Fibroblast of lung (primary cell): ENCODE measurements around the gene DUSP9. TPM values are rescaled to one million over a fixed set of nuclear protein-coding genes. Genes with fewer than 3 reads are reported as not detected.

Source experiments
- DNase-seq, 2 donors: peaks; one replicate each; pipeline versions ENCODE4 v3.0.0 to v3.0.0-alpha.2; 2010; ENCODE audit warnings: low read depth in 2 of 2
- H2AFZ ChIP-seq: 2 replicates; pipeline ENCODE4 v1.5.1; 2012; ENCODE audit warnings: low read length, control low read depth, inconsistent platforms
- H3K27ac ChIP-seq: 2 replicates; pipeline ENCODE4 v1.5.1; 2011; ENCODE audit warnings: low read length, control low read depth; ENCODE audit not compliant: insufficient read depth
- H3K27me3 ChIP-seq: 2 replicates; pipeline ENCODE4 v1.5.1; 2011; ENCODE audit warnings: mild to moderate bottlenecking, low read length; ENCODE audit not compliant: control insufficient read depth, insufficient read depth
- H3K36me3 ChIP-seq: 2 replicates; pipeline ENCODE4 v1.5.1; 2011; ENCODE audit warnings: low read length; ENCODE audit not compliant: control insufficient read depth, insufficient read depth
- H3K4me1 ChIP-seq: 2 replicates; pipeline ENCODE4 v1.5.1; 2011; ENCODE audit warnings: low read length; ENCODE audit not compliant: control insufficient read depth, insufficient read depth; ENCODE audit errors: extremely low read depth
- H3K4me2 ChIP-seq: 2 replicates; pipeline ENCODE4 v1.5.1; 2011; ENCODE audit warnings: low read length, control low read depth; ENCODE audit not compliant: insufficient read depth; ENCODE audit errors: extremely low read depth
- H3K4me3 ChIP-seq, 4 experiments: fragments of 200-600 bp in 1 of 4; sonication (generic) in 1 of 4; replicated peaks in 1 of 4; 2 replicates each; pipeline ENCODE4 v1.5.1; 2011 to 2016; ENCODE audit warnings: low read length in 4 of 4, low read depth in 3 of 4, mild to moderate bottlenecking in 3 of 4, control low read depth in 2 of 4, inconsistent platforms in 1 of 4, mixed read lengths in 1 of 4; ENCODE audit not compliant: insufficient read depth in 1 of 4; ENCODE audit errors: control extremely low read depth in 1 of 4
- H3K79me2 ChIP-seq: 2 replicates; pipeline ENCODE4 v1.5.1; 2012; ENCODE audit warnings: mild to moderate bottlenecking, low read length, inconsistent platforms; ENCODE audit not compliant: control insufficient read depth, insufficient read depth
- H3K9ac ChIP-seq: 2 replicates; pipeline ENCODE4 v1.5.1; 2011; ENCODE audit warnings: mild to moderate bottlenecking, low read length, control low read depth; ENCODE audit not compliant: insufficient read depth
- H3K9me3 ChIP-seq: 2 replicates; pipeline ENCODE4 v1.5.1; 2012; ENCODE audit warnings: low read depth, low read length; ENCODE audit not compliant: control insufficient read depth, insufficient read depth
- H4K20me1 ChIP-seq: 2 replicates; pipeline ENCODE4 v1.5.1; 2011; ENCODE audit warnings: low read length; ENCODE audit not compliant: control insufficient read depth, insufficient read depth; ENCODE audit errors: extremely low read depth
- CTCF ChIP-seq, 2 donors: IDR thresholded peaks in 1 of 2; conservative IDR thresholded peaks in 1 of 2; 1 replicate in 1 of 2; 2 replicates in 1 of 2; pipeline ENCODE4 v1.5.1; 2011 to 2012; ENCODE audit warnings: low read length in 2 of 2, control low read depth in 1 of 2, inconsistent platforms in 1 of 2, low read depth in 1 of 2, mild to moderate bottlenecking in 1 of 2
- EZH2 ChIP-seq: IDR thresholded peaks from 2 replicates; pipeline ENCODE4 v1.5.1; 2012; ENCODE audit warnings: low read length, control low read depth, mild to moderate bottlenecking; ENCODE audit errors: missing control alignments
- polyA plus RNA-seq, 2 donors: library from polyadenylated mRNA; depleted of rRNA in 1 of 2; stranded (reverse) in 1 of 2; unstranded in 1 of 2; fragments of >200 nt; gene quantifications; 2 replicates each; pipeline ENCODE4 v1.2.1, GENCODE V29; 2011 to 2012; ENCODE audit warnings: missing spikeins in 1 of 2
- total RNA-seq: library from RNA; depleted of rRNA; stranded (reverse); fragments of >200 nt; gene quantifications from 2 replicates; pipeline ENCODE4 v1.2.1, GENCODE V29; 2014

Gene DUSP9
- total and polyA plus RNA-seq, 2 donors (not counting 1 experiment from before 2014, with no cell fraction given) = not detected

- no peak for DNase-seq
- TF ChIP-seq CTCF (conservative IDR thresholded peaks at IDR 0.05 in 1 of 2, IDR thresholded peaks at IDR 0.05 in 1 of 2; ENCODE audit: low read depth in 1 of 2, low read length in 2 of 2) = no peak
- TF ChIP-seq EZH2 = no peak
Measured at GRCh38 chrX:153624196-153625091, 22.6 kb upstream of the DUSP9 start.

GRCh38 chrX:153625271-153626024 lies 21.6 kb upstream of the DUSP9 start:
- H3K27me3 ChIP-seq = no peaks in the 10 kb centered on the region
- H3K36me3 ChIP-seq = no peaks in the 10 kb centered on the region
- H3K4me1 ChIP-seq = no peaks in the 10 kb centered on the region
- H3K4me3 ChIP-seq = no peak overlapping the region
- H3K9me3 ChIP-seq = no peaks in the 10 kb centered on the region
- no peaks in the 10 kb centered on the region for H3K79me2 ChIP-seq
- TF ChIP-seq EZH2 (no peak), CTCF (conservative IDR thresholded peaks at IDR 0.05 in 1 of 2, IDR thresholded peaks at IDR 0.05 in 1 of 2; ENCODE audit: low read depth in 1 of 2, low read length in 2 of 2) (no peak)
- no peaks in the 10 kb centered on the region for H4K20me1 ChIP-seq
- no peak for DNase-seq
- H3K9ac ChIP-seq = no peak overlapping the region
- no peak overlapping the region for H3K4me2 ChIP-seq
- H2AFZ ChIP-seq = no peak overlapping the region
- H3K27ac ChIP-seq = no peak overlapping the region

More at GRCh38 chrX:153624196-153625091, 22.6 kb upstream of the DUSP9 start:
- Histone ChIP-seq H2AFZ (no peak overlapping the region), H3K79me2 (no peaks in the 10 kb centered on the region), H3K4me1 (no peaks in the 10 kb centered on the region), H4K20me1 (no peaks in the 10 kb centered on the region), H3K4me2 (no peak overlapping the region), H3K27me3 (no peaks in the 10 kb centered on the region), H3K36me3 (no peaks in the 10 kb centered on the region), H3K27ac (no peak overlapping the region), H3K9ac (no peak overlapping the region), H3K4me3 (no peak overlapping the region), H3K9me3 (no peaks in the 10 kb centered on the region)

GRCh38 chrX:153626025-153626633 lies 20.9 kb upstream of the DUSP9 start:
- Histone ChIP-seq H3K79me2 (no peaks in the 10 kb centered on the region), H3K4me1 (no peaks in the 10 kb centered on the region), H3K9ac (no peak overlapping the region), H3K27ac (no peak overlapping the region), H3K36me3 (no peaks in the 10 kb centered on the region), H4K20me1 (no peaks in the 10 kb centered on the region), H2AFZ (no peak overlapping the region), H3K27me3 (no peaks in the 10 kb centered on the region), H3K9me3 (no peaks in the 10 kb centered on the region), H3K4me2 (no peak overlapping the region), H3K4me3 (no peak overlapping the region)
- no peak for DNase-seq
- TF ChIP-seq EZH2 (no peak), CTCF (conservative IDR thresholded peaks at IDR 0.05 in 1 of 2, IDR thresholded peaks at IDR 0.05 in 1 of 2; ENCODE audit: low read depth in 1 of 2, low read length in 2 of 2) (no peak)
